Right ventricle myocardium superior (tissue), 1 donor: ENCODE data around the gene WBP4. TPM values are rescaled to one million over a fixed set of nuclear protein-coding genes. Genes with fewer than 3 reads are reported as not detected.
"Not testable (repeated sequence)": the region's sequence is repeated elsewhere in the genome, so short reads cannot be mapped to it uniquely, and the experiment has no call there.

Source experiments
- ATAC-seq: fragments of 200-7000 bp; cut with Tn5 transposase; one replicate; pipeline ENCODE4 v1.9.1; 2020; ENCODE audit warnings: mild to moderate bottlenecking; ENCODE audit not compliant: poor library complexity
- DNase-seq: peaks from one replicate; pipeline ENCODE4 v3.0.0-alpha.2; 2020
- intact Hi-C: fragments of 100-400 bp; cut with DNase I; formaldehyde crosslinking; loops from one replicate; pipeline ENCODE4 v1.11.2; 2022
- long read RNA-seq: library from polyadenylated mRNA; unstranded; transcript quantifications from one replicate; pipeline ENCODE4 v2.0.0, GENCODE V29; 2021
- total RNA-seq: library from RNA; stranded (reverse); fragmentation: NEBNext Ultra II Directional; extraction: Animal tissue kit (Norgen Biotek cat#: 25700); gene quantifications from one replicate; pipeline ENCODE4 v1.2.1, GENCODE V29; 2021
- donor health status: DM: no; HTN: yes; CAD: no; lungs with severe emphysema.

Gene WBP4
- 18.6 TPM for total RNA-seq
- long read RNA-seq, transcript WBP4-201 (10 exons, 2,623 nt): major isoform, 46 of 60 reads
- long read RNA-seq, partial matches to known transcripts: 11 of 60 reads
- long read RNA-seq, other reads (novel, unspliced or antisense): 3 of 60 reads

GRCh38 chr13:41061075-41061913 is at the start of gene WBP4:
TSS of gene WBP4 (plus strand) at chr13:41061509. CDS start at chr13:41061674, 165 bp downstream.
- intact Hi-C loops: no loop called here
- ATAC-seq: peak; percentile 83
- peak; percentile 95 for DNase-seq

- DNase-seq (no peak), ATAC-seq (no peak)
- intact Hi-C loops: no loop called here
Observed at GRCh38 chr13:41012536-41012935, 48.8 kb upstream of the WBP4 start.

GRCh38 chr13:41013835-41014234 is 47.5 kb upstream of the WBP4 start:
- intact Hi-C loops: no loop called here
- no peak for DNase-seq
- ATAC-seq: no peak

- intact Hi-C loops: no loop called here
- DNase-seq: no peak
- no peak for ATAC-seq
Observed at GRCh38 chr13:41015920-41016319, 45.4 kb upstream of the WBP4 start.

GRCh38 chr13:41017159-41017558 is 44.1 kb upstream of the WBP4 start:
- intact Hi-C loops: no loop called here
- DNase-seq: no peak
- peak; percentile 40 for ATAC-seq

- intact Hi-C loops: no loop called here
- no peak for ATAC-seq
Observed at GRCh38 chr13:41017817-41018601, 43.3 kb upstream of the WBP4 start.

GRCh38 chr13:41018602-41018948 is 42.7 kb upstream of the WBP4 start:
- DNase-seq: no peak
- intact Hi-C loops: no loop called here
- no peak for ATAC-seq

More at GRCh38 chr13:41017817-41018601, 43.3 kb upstream of the WBP4 start:
- no peak for DNase-seq

- DNase-seq: no peak
Observed at GRCh38 chr13:41019011-41019487, 42.3 kb upstream of the WBP4 start, which contains the start of gene ELF1. TSS of gene ELF1 (minus strand) at chr13:41019316. CDS start at chr13:40982054, 37,262 bp downstream.

GRCh38 chr13:41019578-41020347 is 41.5 kb upstream of the WBP4 start:
- ATAC-seq (peak; percentile 37), DNase-seq (no peak)
- intact Hi-C loops: no loop called here

More at GRCh38 chr13:41019011-41019487, 42.3 kb upstream of the WBP4 start, which contains the start of gene ELF1:
- intact Hi-C loops: no loop called here
- ATAC-seq: peak; percentile 82

GRCh38 chr13:41025518-41025917 is 35.8 kb upstream of the WBP4 start:
- DNase-seq (no peak), ATAC-seq (no peak)
- intact Hi-C loops: no loop called here

GRCh38 chr13:41026788-41027187 is 34.5 kb upstream of the WBP4 start:
- no peak for ATAC-seq
- intact Hi-C loops: no loop called here
- no peak for DNase-seq

- DNase-seq: no peak
- intact Hi-C loops: no loop called here
- no peak for ATAC-seq
Observed at GRCh38 chr13:41028051-41028450, 33.3 kb upstream of the WBP4 start.

GRCh38 chr13:41029629-41030028 is 31.7 kb upstream of the WBP4 start:
- DNase-seq: no peak
- ATAC-seq: no peak
- intact Hi-C loops: no loop called here

GRCh38 chr13:41032691-41033376 is 28.5 kb upstream of the WBP4 start:
- intact Hi-C loops: no loop called here
- ATAC-seq (no peak), DNase-seq (no peak)

- ATAC-seq: no peak
- intact Hi-C loops: no loop called here
- DNase-seq: no peak
Observed at GRCh38 chr13:41034382-41034781, 26.9 kb upstream of the WBP4 start.

GRCh38 chr13:41034881-41035280 is 26.4 kb upstream of the WBP4 start:
- ATAC-seq: no peak
- intact Hi-C loops: no loop called here
- DNase-seq: no peak

GRCh38 chr13:41036557-41036956 is 24.8 kb upstream of the WBP4 start:
- intact Hi-C loops, ATAC-seq, DNase-seq: not testable (repeated sequence)

GRCh38 chr13:41039746-41040145 is 21.6 kb upstream of the WBP4 start:
- no peak for DNase-seq
- intact Hi-C loops: no loop called here
- ATAC-seq: no peak
